NCI-H748 treated with DMSO at 0.1 percent for 48 hours (cell line): ENCODE results near the gene HOXB3.
A peak's percentile ranks its signal among the peaks of the same experiment; 100 is the strongest.

ENCODE experiments used
- DNase-seq: peaks from one replicate; lab custom pipeline; 2025; lab: John Stamatoyannopoulos, UW

Gene HOXB3

DNA sequence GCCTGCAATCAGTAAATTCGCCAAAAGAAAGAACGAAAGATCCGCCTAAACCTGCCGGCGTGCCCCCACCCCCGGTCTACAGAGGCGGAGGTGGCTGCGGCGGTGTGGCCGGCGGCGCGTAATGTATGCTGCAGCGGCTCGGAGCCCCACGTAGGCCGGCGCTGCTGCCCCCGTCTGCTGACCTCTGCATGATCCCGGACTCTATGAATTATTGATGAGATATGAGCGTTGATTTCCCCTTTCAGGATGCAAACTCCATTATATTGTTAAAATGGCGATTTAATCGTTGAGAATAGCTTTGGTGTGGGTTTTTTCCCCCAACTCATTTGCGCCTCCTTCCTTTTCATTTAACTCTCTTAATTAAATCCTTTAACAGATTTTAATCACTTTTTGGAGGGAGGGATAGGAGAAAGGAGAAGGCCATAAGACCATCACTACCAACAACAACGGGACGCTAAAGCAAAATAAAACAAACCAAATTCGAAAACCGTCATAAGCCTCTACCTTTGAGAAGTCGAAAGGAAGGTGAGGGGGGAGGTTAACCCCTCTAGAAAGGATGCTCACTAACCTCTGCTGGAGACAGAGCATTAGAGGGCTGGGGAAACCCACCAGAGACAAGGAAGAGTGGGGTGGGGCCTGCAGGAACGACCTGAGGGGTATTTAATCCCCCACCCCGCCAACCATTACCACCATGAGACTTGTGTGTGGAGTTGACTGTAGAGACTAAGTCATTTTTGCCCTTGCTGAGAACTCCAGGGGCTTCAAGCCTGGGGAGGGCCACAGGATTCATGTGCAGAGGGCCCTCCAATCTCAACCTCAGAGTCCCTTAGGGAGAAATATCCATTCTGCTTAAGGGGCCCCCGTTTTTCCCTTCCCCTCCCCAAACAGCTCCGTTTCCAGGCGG, 3.4 kb downstream of the HOXB3 start:
- peak; percentile 24 for DNase-seq

DNA sequence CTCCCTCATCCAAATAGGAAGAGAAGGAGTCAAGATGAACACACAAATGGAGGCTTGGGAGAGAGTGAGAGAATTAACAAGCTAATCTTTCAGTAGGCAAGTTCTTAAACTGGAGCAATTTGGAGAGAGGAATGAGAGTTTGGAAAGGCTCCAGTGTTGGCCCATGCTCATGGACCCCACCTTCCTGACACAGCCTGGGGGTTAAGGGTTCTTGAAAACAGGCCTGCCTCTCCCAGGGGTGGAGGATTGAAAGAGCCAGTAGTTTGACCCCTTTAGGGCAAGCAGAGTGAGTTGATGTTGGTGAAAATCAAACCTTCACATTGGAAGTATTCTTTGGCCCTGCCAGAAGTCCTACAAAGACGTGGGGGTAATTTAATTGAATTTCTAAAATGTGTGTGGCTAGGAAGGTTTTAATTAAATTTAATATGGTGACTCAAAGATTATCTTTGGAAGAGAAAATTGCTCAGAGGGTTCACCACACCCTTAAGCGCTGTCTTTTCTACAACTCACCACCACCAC, 5.8 kb downstream of the HOXB3 start:
- no peak for DNase-seq

GRCh38 chr17:48583708-48584222, 6.3 kb downstream of the HOXB3 start:
- no peak for DNase-seq

GRCh38 chr17:48582750-48583069, 7.3 kb downstream of the HOXB3 start:
- DNase-seq = no peak

GRCh38 chr17:48579760-48580554, 10.1 kb downstream of the HOXB3 start:
- DNase-seq = no peak

DNA sequence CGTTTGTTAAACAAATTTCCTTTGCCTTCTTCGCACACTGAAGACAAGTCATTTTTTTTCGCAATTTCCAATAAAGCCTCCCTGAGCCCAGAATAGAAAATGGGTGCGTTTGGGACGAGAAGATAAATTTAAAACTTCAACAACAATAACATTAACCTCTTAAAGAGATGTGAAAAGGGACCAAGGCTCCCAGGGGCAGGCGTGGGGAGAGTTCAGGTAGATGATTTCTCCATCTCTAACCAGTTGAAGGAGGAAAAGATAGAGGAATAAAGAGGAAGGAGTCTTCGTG, 10.6 kb downstream of the HOXB3 start:
- DNase-seq = no peak

- no peak for DNase-seq
These were observed 11.2 kb downstream of the HOXB3 start for GRCh38 chr17:48578616-48579470.

DNA sequence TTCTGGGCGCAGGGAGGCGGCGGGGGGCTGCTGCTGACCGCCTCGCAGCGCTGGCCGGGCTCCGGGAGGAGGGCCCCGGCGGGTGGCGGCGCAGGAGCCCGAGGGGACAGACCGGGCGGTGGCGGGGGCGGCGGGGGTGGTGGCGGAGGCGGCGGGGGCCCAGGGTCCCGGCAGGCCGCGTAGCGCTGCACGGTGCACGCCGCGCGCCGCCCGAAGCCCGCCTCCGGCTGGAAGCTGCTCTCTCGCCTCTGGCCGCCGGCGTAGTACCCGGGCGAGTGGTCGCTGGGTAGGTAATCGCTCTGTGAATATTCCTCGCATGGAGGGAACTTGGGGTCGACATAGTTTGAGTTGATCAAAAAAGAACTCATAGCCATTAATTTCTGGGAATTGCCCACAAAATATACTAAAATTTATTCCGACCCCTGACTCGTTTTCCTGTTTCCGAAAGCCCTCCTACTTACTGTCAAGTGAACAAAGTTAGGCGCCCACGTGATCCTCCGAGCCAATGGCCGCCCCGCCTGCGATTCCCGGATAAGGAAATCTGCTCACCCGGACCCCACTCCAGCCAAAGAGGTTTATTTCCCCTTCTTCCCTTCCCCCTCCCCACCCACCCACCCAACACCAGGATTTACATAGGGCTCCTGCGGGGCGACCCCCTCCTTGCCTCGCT, 12.0 kb downstream of the HOXB3 start, which contains the start of gene HOXB4:
Gene HOXB4 (minus strand): TSS at position 405 of the 670 bp plus-strand sequence. CDS start 31 bp downstream, at position 374.
- peak; percentile 65 for DNase-seq

GRCh38 chr17:48577330-48577945, 12.6 kb downstream of the HOXB3 start:
- no peak for DNase-seq

GRCh38 chr17:48576479-48577309, 13.3 kb downstream of the HOXB3 start:
- DNase-seq = no peak

DNA sequence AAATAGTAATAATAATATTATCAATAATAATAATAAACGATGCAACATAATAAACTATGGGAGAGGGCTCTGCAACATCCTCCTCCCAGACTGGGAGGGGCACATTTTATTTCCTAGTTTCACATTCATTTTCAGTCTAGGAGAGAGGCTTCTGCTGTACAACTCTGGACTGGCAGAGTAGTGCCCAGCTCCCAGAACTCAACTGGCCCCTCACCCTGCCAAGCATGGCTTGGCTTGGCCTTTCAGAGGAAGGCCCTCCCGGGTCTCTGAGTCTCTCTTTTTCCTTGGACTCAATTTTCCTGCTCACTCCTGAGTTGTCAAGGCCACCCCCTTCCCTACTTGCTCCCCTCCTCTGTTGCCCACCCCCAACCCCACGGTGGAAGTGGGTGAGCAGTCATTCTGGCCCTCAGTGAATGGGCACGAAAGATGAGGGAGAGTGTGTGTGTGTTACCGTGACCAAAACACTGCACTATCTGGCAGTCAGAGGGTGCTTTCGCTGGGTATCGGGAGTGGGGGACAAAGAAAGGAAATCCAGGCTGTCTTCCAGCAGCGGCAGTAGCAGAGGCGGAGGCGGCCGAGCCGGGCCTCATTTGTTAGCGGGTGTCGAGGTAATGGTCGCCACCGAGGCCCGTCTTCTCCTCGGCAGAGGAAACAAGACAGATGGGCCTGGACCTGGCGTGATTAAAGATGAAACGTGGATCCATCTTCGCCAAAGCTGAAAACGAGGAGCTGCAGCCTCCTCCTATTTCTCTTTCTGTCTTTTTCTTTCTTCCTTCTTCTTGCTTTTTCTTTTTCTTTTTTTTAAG, 14.2 kb downstream of the HOXB3 start:
- no peak for DNase-seq

DNA sequence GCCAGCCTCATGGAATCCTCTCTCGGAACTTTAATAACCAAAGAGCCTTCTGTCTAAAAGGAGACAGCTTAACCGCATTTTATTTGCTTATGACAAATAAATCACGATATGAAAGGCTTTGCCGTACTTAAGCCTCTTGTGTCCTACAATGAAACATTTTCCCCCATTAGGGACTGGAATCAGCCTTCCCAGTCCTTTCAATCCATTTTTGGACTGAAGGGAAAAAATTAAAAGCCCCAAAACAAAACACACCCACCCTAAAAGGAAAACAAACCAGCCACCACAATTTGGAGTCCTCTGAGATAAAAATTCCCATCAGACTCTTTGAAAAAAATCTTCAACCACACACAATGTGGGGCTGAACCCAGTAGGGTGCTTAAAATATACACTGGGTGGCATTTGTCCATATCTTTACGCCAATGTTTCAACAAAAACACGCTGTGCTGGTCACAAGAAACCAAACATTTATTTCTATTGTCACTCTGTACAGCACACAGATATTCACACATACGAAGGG, 14.9 kb downstream of the HOXB3 start:
- no peak for DNase-seq

DNA sequence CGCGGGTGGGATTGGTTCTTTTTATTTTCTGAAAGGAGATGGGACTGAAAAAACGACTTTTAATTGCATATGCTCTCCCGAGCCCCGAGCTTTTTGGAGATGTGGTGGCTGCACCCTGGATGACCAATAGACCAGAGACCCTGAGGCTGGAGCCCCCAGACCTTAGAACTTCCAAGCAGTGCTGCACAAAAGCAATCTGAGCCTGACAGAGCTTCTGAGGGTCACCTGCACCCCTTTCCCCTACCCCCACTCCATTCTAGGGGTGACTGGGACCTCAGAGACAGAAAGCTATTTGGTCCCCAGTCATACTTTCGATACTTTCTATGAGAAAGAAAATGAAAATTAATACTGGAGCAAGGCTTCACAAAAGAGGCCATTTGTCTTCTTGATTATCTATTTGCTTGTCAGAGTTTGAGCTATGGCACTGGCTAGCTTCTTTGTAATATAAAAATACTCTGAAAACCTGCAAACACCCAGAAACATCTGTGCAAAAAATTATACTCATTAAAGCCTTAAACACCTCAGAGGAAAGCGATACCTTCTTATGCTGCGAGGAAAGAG, 15.5 kb downstream of the HOXB3 start:
- DNase-seq = no peak

- DNase-seq = no peak
These were observed 18.1 kb downstream of the HOXB3 start for GRCh38 chr17:48571826-48572417.

DNA sequence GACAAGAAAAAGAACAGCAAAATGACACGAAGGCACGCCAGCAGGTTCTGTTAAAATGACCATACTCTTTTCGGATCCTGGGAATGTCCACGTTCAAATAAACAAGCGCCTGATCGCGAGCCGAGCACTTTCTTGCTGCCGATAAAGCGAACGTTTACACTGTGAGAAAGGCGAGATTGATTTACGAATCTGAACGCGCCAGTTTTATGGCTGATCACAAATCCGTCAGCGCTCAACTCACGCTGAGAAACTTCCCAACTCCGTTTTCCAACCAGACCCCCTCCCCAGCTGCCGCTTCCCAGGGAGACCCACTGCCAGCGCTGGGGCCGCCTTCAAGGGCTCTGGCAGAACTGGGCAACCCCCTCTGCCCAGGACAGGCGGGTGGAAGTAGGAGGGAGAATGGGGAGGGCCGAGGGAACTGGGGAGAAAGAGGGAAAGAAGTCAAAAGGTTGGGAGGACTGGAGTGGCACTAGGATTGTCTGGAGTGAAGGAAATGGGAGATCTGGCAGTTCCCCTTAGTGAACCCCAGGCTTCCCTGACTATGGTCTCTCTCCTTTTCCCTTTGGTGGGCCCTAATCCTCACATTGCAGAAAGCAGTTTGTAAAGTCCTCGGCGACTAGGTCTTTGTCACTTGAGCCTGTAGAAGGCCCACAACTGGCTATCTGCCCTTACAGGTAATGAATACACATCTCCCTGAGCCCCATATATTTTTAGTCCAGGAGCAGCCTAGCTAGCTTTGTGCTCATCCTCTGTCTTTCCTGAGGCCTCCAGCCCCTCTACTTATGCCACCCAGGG, 18.8 kb downstream of the HOXB3 start:
- no peak for DNase-seq

DNA sequence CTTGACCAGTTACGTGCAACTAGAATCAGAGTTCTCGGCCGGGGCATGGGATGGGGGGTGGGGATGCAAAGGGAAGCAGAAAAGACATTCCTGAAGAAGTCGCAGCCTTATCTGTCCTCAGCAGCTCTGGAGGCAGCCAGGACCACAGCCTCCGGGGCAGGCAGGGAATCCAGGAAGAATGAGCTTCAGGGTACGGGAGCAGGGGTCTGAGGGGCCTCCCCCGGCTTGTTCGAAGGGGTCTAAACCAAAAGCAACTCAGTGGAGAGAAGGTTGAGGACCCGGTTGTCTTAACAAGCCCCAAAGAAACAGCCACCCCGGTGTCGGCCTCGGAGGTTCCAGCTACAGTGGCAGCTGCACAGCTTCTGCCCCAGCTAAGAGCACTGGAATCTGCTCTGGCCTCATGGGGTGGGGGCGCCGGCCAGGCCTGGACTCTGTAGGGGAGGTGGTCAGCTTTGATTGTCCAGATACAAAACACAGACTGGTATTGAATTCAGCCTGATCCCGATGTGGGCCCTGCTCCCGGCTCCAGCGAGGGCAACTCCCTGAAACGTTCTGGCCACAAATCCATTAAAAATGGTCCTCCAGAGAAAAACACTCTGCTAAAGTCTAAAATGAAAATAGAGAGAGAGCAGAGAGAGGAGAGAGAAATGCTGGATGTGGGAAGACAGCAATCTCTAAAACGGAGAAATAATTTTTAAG, 19.6 kb downstream of the HOXB3 start:
- DNase-seq = no peak
